Mucosa of stomach (tissue), 1 donor: ENCODE results near the gene PLEKHG1.

ENCODE experiments used
- H3K27me3 ChIP-seq: one replicate; pipeline ENCODE4 v1.7.0; 2013; ENCODE audit warnings: mild to moderate bottlenecking, low read length; ENCODE audit not compliant: control insufficient read depth, insufficient read depth
- H3K36me3 ChIP-seq: one replicate; pipeline ENCODE4 v1.7.0; 2013; ENCODE audit warnings: low read length; ENCODE audit not compliant: control insufficient read depth, insufficient read depth
- H3K4me1 ChIP-seq: one replicate; pipeline ENCODE4 v1.7.0; 2013; ENCODE audit warnings: mild to moderate bottlenecking, low read length; ENCODE audit not compliant: control insufficient read depth, insufficient read depth
- H3K4me3 ChIP-seq: one replicate; pipeline ENCODE4 v1.7.0; 2013; ENCODE audit warnings: low read length
- H3K9ac ChIP-seq: one replicate; pipeline ENCODE4 v1.7.0; 2013; ENCODE audit warnings: mild to moderate bottlenecking, low read length, moderate library complexity
- H3K9me3 ChIP-seq: one replicate; pipeline ENCODE4 v1.7.0; 2013; ENCODE audit warnings: mild to moderate bottlenecking, low read length, moderate library complexity; ENCODE audit not compliant: control insufficient read depth
- donor health status: Pancreatic carcinoma.

The PLEKHG1 gene

DNA sequence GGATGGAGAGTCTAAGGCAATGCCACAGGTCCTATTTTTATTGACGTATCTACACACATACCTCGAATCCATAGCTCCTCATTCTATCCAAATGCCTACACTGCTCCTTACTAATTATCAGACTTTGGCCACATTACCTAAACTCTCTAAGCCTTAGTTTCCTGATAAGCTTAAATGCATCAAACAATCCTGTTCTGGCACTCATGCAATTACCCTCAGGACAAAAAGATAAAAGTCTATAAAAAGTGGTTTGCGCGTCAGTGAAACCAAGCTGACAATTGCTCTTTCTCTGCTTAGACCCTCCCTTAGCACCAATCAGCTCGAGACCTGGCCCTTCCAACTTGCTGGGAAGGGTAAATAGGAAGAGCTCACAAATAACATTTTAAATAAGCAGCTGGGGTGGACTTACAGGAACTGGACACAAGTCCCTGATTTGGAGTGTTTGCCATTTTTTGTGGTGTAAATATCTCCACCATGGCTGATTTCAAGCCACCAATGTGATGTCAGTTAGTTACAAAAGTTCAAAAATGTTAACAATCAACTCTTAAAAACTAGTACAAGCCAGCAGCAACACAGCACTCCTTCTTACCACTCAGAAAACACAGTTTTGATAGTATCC is 7.2 kb upstream of the PLEKHG1 start:
- Histone ChIP-seq H3K9ac (no peak overlapping the region), H3K27me3 (no peaks in the 10 kb centered on the region), H3K9me3 (no peaks in the 10 kb centered on the region), H3K36me3 (no peaks in the 10 kb centered on the region), H3K4me3 (no peak overlapping the region), H3K4me1 (no peaks in the 10 kb centered on the region)

DNA sequence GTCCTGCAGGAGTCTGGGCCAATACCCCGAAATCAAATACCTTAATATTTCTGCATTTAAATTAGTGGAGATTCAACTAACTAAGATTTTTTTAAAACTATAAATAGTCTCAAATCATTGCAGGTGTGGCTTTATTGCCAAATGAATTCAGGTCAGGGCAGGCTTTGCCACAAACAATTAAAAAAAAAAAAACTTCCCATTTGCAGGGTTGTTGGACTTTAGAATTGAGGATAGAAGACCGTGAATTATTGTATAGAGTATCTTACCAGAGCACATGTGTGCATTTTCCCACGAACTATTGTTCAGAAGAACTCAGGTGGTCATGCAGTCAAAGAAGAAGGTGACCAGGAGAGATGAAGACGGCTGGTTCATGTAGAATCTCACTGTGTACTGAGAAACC is 6.6 kb upstream of the PLEKHG1 start:
- Histone ChIP-seq H3K9me3 (no peaks in the 10 kb centered on the region), H3K9ac (no peak overlapping the region), H3K4me3 (no peak overlapping the region), H3K27me3 (no peaks in the 10 kb centered on the region), H3K4me1 (no peaks in the 10 kb centered on the region), H3K36me3 (no peaks in the 10 kb centered on the region)

DNA sequence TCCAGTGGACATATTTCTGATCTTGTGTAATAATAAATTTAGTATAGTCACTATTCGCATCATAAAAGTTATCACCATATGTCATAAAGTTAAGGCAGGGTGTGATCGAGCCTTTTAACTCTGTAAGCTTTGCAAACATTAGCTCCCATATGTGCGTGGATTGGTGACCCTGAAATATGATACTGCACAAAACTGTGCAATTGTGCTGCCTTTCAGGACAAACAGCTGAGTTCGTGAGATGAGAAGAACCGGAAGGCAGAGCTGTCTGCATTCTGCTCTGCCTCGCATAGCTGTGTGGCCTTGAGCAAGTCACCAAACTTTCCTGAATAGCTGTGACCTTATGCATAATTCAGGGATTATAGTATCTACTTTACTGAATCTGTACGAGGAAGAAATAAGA is 3.2 kb upstream of the PLEKHG1 start:
- H3K36me3 ChIP-seq: no peaks in the 10 kb centered on the region
- H3K4me1 ChIP-seq: no peaks in the 10 kb centered on the region
- H3K9ac ChIP-seq: no peak overlapping the region
- no peaks in the 10 kb centered on the region for H3K9me3 ChIP-seq
- H3K27me3 ChIP-seq: no peaks in the 10 kb centered on the region
- no peak overlapping the region for H3K4me3 ChIP-seq

DNA sequence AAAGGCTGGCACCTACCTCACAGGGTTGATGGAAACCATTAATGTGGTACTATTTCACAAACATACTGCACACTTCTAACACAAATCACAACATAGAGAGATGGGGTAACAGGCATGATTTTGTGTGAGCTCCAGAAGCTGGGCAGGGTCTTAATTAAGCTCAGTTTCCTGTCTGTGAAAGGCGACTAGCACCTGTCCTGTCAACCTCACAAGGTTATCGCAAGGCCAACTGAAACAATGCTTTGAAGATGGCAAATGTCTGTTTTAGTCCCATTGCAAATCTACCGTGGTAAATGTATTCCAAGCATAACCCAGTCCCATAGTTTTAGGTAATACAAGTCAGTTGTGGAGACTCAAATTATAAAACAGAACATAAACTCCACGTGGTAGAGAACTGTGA is 1.3 kb upstream of the PLEKHG1 start:
- no peaks in the 10 kb centered on the region for H3K9me3 ChIP-seq
- no peaks in the 10 kb centered on the region for H3K27me3 ChIP-seq
- no peaks in the 10 kb centered on the region for H3K4me1 ChIP-seq
- H3K4me3 ChIP-seq: no peak overlapping the region
- no peak overlapping the region for H3K9ac ChIP-seq
- H3K36me3 ChIP-seq: no peaks in the 10 kb centered on the region

DNA sequence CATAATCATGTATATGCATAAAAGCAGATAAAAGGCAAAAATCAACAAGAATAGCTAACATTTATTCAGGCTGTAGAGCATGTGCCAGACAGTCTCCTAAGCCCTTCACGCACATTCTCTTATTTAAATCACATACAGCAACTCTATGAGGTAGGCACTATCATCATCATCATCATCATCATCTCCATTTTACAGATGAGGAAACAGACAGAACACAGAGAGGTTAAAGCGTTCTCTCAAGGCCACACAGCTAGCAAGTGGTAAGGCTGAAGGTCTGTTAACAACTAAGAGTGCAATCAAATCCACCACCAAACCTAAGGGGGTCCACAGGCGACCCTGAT is 857 bp upstream of the PLEKHG1 start:
- Histone ChIP-seq H3K4me1 (no peaks in the 10 kb centered on the region), H3K9me3 (no peaks in the 10 kb centered on the region), H3K36me3 (no peaks in the 10 kb centered on the region), H3K9ac (no peak overlapping the region), H3K27me3 (no peaks in the 10 kb centered on the region), H3K4me3 (no peak overlapping the region)

DNA sequence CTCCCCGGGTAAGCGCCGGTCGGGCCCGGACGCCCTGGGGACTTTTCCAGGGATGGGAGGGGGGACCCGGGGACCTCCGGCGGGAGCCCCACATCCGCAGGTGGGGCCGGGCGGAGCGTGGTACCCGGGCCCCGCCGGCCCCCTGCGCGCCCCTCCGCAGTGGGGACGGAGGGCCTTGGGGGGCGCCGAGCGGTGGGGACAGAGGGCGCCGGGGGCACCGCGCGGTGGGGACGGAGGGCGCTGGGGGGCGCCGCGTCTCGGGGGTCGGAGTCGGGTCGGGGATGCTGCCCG is 270 bp downstream of the PLEKHG1 start:
- Histone ChIP-seq H3K9ac (peak overlapping the region; percentile 67), H3K4me1 (no peaks in the 10 kb centered on the region), H3K4me3 (peak overlapping the region; percentile 58), H3K9me3 (no peaks in the 10 kb centered on the region), H3K27me3 (no peaks in the 10 kb centered on the region), H3K36me3 (no peaks in the 10 kb centered on the region)

DNA sequence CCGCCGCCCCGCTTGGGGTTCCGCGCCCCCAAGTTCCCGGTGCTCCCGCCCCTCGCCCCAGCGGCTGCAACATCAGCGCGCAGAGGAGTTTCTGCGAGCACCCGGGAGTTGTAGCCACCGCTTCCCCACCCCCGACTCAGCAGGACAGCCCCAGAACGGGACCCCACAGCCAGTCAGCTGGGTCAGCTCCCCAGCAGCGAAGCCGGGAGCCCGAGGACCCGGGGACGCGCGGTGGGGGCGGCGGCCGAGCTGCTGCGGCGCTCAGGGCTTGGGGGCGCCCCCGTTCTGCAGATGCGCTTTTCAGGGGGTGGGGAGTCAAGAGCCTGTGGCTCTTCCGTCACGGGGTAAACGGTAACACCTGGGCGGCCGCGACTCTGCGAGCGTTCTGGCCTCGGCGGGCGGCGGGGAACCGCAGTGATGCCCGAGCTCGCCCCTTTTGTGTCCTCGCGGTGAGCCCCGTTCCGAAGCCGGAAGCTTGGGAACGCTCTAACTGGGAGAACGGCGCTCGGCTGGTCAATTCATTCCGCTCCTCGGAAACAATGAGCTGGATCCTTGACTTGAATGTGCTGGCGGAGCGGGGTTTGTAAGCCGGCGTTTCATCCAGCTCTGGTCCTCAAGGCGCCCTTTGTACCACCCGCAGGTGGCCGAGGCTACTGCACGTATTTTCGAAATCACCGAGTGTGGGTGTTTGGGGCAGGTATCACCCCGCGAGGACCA is 774 bp downstream of the PLEKHG1 start:
- Histone ChIP-seq H3K9me3 (no peaks in the 10 kb centered on the region), H3K4me3 (peak overlapping the region; percentile 58), H3K9ac (peak overlapping the region; percentile 67), H3K4me1 (no peaks in the 10 kb centered on the region), H3K36me3 (no peaks in the 10 kb centered on the region), H3K27me3 (no peaks in the 10 kb centered on the region)

DNA sequence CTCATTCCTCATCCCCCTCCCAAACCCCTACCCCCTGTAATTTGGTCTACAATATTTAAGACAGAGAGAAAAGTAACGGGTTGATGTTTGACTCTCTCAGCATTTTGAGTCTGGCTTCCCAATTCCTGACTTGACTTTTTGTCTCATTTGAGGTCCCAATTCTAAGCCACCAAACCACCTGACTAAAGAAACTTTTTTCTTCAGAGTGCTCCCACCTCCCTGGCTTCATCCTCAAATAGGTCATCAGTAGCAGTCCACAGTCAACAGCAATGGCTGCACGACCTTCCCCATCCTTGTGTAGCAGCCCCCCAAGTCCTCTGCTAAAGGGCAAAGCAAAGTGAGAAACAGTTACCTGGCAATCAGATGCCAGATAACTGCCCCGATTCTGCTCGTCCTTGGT is 1.8 kb downstream of the PLEKHG1 start:
- Histone ChIP-seq H3K9ac (no peak overlapping the region), H3K4me1 (no peaks in the 10 kb centered on the region), H3K4me3 (no peak overlapping the region), H3K36me3 (no peaks in the 10 kb centered on the region), H3K27me3 (no peaks in the 10 kb centered on the region), H3K9me3 (no peaks in the 10 kb centered on the region)

DNA sequence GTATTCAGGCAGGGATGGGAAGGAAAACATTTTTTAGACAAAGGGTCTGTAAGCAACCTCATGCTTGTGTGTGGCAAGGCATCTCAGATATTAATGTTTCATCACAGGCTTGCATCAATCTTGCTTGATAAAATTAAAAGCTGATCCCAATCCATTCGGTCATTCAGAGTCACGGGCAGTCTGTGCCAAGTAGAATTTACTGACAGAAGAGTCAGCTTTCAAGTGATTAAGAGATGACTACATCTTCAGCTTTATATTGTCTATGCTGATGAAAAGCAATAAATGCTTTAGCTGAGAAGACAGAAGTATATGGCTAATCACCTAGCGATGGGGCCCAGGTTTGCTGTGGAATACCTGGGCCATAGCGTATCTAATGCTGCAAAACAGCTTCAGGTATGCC is 3.5 kb downstream of the PLEKHG1 start:
- Histone ChIP-seq H3K36me3 (no peaks in the 10 kb centered on the region), H3K4me3 (no peak overlapping the region), H3K9ac (no peak overlapping the region), H3K27me3 (no peaks in the 10 kb centered on the region), H3K4me1 (no peaks in the 10 kb centered on the region), H3K9me3 (no peaks in the 10 kb centered on the region)

DNA sequence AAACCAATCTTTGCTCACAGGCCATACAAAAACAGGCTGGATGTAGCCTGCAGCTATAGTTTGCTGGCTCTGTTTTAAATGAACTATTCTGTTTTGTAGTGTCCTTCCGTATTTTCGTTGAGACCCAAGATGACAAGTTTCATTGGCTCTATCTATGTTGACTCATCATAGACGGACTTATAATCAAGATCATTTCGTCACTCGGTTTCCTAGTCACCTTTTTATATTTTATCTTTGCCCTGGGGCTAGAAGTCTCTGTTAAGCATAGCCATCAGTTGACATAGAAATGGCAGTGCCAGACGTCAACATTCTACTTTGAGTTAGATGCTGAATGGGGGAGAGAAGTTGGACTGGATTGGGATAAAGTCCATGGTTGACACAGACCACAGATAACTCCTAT is 4.8 kb downstream of the PLEKHG1 start:
- H3K9me3 ChIP-seq: no peaks in the 10 kb centered on the region
- no peak overlapping the region for H3K4me3 ChIP-seq
- no peaks in the 10 kb centered on the region for H3K27me3 ChIP-seq
- no peaks in the 10 kb centered on the region for H3K4me1 ChIP-seq
- H3K36me3 ChIP-seq: no peaks in the 10 kb centered on the region
- H3K9ac ChIP-seq: no peak overlapping the region

DNA sequence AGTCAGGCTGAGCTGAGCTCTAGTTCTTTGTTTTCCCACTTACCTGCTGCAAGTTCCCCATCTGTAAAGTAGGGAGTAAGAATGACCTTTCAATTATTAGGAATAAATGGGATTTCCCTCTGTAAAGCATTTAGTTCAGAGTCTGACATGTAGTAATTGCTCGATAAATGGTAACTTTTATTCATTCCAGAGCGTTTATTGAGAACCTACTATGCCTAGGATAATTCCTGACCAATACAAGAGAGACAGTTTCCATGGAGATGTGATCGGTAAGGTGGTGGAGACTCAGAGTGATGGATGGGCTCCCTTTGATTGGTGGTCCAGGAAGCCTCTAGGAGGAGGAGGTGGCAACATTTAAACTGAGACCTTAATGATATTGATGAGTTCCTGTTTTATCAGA is 5.6 kb downstream of the PLEKHG1 start:
- no peak overlapping the region for H3K9ac ChIP-seq
- H3K4me1 ChIP-seq: no peaks in the 10 kb centered on the region
- H3K27me3 ChIP-seq: no peaks in the 10 kb centered on the region
- no peaks in the 10 kb centered on the region for H3K36me3 ChIP-seq
- no peak overlapping the region for H3K4me3 ChIP-seq
- no peaks in the 10 kb centered on the region for H3K9me3 ChIP-seq

DNA sequence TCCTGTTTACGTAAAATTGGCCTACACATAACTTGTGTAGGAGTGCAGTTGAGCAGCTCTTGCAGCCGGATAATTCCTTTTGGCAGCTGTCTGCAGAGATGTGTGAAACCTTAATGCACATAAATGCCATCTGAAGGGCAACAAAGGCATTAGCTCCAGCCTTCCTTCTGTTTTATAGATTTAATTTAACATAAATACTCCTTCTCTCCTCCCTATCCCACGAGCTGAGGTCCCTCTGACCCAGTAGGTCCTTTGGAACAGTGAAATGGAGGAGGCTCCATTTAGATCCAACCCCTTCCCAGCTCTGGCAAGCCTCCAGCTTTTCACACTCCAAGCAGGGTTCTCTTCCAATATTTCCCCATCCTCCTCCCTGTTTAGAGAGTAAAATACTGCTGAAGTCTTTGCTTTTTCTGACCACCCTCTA is 6.5 kb downstream of the PLEKHG1 start:
- Histone ChIP-seq H3K4me1 (no peaks in the 10 kb centered on the region), H3K27me3 (no peaks in the 10 kb centered on the region), H3K36me3 (no peaks in the 10 kb centered on the region), H3K4me3 (no peak overlapping the region), H3K9ac (no peak overlapping the region), H3K9me3 (no peaks in the 10 kb centered on the region)
